ENCODE results near the gene FAM107A. TPM values are rescaled to one million over a fixed set of nuclear protein-coding genes. Genes with fewer than 3 reads are reported as not detected.
"Not testable (repeated sequence)": the region's sequence is repeated elsewhere in the genome, so short reads cannot be mapped to it uniquely, and the experiment has no call there.

FAM107A gene
- total RNA-seq, 1 donor from 2014 or later: 1.2 TPM

GRCh38 chr3:58537412-58538301, 39.5 kb downstream of the FAM107A start:
- no peak for DNase-seq (ENCODE audit: low read depth in 2 of 2)

DNA sequence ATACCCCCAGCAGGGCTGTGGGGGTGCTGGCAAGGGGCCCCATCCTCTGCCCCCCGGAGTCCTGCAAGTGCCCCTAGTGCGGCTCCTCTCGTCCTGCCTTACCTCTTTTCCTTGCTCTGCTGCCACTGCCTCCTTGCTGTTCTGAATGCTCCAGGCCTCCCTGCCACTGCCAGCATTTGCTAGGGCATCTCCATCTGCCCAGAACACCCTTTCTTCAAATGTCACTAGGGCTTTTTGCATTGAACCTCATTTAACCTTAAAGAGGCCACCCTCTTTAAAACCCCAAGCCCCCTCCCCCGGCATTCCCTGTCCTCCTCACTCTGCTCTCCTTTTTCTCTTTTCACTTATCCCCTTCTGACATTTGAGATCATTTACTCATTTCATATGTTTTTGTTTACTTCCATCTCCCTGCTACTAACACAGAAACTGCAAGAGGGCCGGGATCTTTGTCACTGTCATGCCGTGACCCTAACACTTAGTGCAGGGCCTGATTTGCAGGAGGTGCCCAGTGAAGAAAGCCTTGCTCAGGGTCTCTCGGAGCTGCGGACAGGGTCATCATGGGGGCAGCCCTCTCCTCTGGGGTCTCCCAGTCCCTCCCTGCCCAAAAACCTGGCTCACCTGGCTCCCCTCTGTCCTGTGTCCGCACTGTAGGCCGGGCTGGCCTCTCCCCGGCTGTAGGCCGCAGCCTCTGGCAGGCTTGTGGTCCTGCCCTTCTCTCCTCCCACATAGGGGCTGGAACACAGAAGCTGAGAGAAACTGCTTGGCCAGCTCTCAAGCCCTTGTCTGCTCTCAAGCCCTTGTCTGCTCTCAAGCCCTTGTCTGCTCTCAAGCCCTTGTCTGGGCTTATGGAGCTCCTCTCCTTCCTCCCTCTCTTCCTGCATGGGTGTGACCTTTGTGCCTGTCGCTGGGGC, 40.4 kb downstream of the FAM107A start, which contains the start of gene ACOX2:
TSS of gene ACOX2 (minus strand) at position 690 of the 911 bp plus-strand sequence. CDS start 2,084 bp downstream, outside the sequence.
- DNase-seq (ENCODE audit: low read depth in 2 of 2): peak in 1 of 2 donors; percentile 20

DNA sequence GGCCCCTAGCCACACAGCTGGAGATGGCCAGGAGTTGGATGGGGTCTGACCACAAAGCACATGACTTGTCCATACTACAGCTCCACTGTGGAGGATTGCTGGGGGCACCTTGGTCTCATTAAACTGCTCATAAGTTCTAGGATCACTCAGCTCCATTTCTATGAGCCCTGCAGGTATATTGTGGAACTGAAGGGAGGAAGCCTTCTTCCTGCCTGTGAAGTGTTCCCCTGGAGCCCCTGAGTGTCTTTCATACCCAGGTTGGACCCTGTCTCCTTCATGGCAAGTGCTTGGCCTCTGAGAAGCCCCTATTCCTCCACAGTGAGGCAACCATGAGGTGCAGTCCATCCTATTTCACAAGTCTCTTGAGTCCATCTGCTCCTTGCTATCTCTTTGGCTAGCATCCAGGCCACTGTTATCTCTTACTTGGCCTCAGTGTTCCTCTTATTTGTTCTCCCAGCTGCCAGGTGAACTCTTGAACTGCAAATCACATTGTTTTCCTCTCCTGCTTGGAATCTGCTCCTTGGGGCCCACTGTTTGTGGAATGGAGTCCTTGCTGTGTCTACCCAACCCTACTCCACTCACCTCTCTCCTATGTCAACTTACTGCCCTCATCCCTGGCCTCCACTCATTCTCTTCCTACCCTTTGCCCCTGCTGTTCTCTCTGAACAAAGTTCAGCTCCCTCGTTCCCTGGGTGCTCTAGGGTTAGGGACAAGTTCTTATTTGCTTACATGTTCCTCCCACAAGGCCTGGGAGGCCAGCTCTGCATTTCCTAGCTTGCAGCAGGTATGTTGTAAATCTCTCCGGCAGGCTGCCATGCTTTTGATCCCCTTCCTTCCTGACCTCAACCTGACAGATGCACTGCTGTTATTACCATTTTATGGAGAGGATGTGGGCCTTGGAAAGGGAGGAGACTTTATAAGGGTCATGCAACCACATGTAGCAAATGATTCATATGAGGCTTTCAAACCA, 41.4 kb downstream of the FAM107A start:
- peak; percentile 46 to 63 for DNase-seq (ENCODE audit: low read depth in 2 of 2)

- DNase-seq (ENCODE audit: low read depth in 2 of 2): no peak
These were observed 42.3 kb downstream of the FAM107A start for GRCh38 chr3:58534592-58535494.

GRCh38 chr3:58532794-58533220, 44.4 kb downstream of the FAM107A start:
- peak in 1 of 2 donors; percentile 66 for DNase-seq (ENCODE audit: low read depth in 2 of 2)

DNA sequence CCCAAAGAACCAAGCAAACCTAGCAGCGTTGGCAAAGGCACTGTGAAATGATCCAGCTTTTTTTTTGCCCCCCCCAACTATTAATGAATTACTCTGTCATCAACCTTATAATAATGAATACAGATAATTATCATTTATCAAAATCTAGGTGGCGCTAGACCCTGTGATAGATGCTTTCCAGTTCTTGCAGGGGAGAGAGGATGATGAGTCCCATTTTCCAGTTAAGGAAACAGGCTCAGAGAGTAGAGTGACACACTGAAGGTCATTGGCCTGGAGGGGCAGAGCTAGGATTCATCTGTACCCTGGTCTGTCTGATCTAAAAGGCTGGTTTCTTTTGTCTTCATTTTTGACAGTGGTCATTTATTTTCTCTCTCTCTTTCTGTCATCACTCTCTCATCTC, 45.2 kb downstream of the FAM107A start:
- peak; percentile 25 to 50 for DNase-seq (ENCODE audit: low read depth in 2 of 2)

DNA sequence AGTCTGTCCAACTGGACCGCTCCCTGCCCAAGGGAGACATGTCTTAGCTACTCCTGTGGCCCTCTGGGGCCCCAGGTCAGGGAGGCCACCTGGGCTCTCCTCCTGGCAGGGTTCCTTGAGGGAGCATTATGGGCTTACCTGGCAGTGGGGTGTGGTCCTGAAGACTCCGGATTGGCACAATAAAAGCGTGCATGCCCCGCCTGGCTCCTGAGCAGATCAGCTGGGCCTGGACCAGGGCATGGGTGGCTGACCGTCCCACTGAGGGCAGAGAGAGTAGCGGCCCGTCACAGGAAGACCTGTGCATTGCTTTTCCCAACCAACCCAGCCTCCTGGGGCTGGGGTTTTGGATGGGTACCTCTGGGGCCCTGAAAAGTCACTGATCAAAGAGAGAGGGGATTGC, 45.6 kb downstream of the FAM107A start:
- DNase-seq (ENCODE audit: low read depth in 2 of 2): no peak

DNA sequence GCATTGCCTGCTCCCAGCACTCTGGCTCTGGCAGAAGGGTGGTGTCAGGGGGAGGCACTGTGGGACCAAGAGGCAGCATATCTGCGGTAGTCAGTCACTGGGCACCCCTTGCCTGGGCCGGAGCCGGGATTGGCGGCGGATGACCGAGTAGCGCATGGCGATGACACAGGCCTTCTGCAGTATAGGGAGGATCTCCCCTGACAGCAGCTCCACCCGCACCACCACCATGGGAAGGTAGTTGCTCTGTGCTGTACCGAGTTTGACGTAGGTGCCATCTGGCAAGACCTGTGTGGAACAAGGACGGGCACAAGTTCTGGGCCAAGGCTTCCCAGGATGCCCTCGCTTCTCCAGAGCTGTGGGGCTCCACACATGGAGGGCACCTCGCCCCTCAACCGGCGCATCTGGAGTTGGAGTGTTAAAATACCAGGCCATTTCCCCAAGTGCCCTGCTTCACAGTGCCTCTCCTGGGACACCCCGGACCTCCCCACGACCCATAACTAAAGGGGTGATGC, 46.8 kb downstream of the FAM107A start:
- no peak for DNase-seq (ENCODE audit: low read depth in 2 of 2)

DNA sequence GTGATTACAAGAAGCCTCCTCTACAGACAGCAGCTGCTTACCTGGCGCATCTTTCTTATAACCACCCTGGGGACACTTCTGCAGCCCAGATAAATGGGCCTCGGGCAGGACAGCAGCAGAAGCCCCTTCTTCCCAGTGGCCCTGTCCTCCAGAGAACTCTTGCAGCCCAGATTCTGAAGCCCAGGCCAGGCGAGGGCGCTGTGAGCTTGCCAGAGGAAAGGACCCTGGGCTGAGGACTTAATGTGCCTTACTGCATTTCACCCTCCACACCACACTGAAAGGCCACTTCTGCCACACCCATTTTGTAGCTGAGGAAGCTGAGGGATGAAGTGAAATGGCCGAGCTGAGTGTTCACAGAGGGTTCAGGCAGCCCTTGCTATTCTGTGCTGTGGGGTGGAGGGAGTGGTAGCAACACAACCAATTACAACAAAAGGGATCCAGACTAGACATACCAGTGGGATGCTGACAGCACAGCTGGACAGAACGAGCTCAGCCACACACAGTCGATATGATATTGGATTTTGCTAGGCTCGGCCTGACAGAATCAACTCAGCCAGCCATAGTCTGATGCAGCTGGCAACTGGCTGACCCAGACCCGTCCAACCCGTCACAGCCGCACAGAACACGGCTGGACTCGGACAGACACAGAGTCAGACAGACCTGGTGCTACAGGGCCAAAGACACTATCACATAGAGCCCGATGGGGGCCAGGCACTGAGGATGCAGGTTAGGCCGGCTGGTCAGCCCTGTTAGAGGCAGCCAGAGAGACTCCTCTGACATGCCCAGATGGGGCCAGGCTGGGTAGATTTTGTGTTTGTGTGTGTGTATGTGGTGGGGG, 47.5 kb downstream of the FAM107A start:
- DNase-seq (ENCODE audit: low read depth in 2 of 2): peak in 1 of 2 donors; percentile 46

DNA sequence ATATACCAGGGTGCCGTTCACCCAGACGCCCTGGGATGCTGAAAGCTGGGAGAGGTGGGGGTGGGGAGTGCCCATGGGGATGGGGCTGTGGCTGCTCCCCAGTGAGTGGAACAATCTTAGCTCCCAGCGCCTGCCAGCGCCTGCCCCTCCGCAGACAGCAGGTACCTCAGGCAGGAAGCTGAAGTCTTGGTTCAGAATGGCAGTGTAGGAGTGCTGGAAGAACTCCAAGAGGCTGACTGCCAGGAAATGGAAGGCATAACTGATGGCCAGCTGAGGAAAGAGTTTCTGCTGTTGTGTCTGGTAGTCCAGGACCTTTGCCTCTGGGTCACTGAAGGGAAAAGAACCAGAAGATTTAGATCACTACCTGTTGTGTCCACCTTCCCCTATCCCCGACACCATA, 48.6 kb downstream of the FAM107A start:
- peak in 1 of 2 donors; percentile 82 for DNase-seq (ENCODE audit: low read depth in 2 of 2)

- DNase-seq (ENCODE audit: low read depth in 2 of 2): not testable (repeated sequence)
These were observed 49.8 kb downstream of the FAM107A start for GRCh38 chr3:58527440-58527839.

DNA sequence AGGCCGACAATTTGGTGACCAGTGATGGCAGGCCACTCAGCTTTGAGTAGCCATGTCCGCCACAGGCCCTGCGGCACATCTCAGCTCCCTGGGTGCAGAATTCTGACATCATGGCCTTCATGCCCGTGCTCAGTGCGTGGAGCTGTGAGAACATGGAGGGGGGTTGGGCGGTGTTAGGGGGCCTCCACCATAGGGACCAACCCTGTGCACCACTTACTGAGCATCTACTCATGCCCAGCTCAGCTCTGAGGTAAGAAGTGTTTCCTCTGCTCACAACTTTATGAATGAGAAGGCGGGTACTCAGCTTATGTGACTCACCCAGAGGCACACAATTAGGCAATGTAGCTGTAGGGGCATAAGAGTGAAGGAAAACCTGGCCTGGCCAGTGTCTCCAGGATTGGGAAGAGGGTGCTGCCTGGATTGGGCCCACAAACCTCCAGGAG, 50.7 kb downstream of the FAM107A start:
- DNase-seq (ENCODE audit: low read depth in 2 of 2): peak in 1 of 2 donors; percentile 64

- no peak for DNase-seq (ENCODE audit: low read depth in 2 of 2)
These were observed 52.8 kb downstream of the FAM107A start for GRCh38 chr3:58524326-58524888.

DNA sequence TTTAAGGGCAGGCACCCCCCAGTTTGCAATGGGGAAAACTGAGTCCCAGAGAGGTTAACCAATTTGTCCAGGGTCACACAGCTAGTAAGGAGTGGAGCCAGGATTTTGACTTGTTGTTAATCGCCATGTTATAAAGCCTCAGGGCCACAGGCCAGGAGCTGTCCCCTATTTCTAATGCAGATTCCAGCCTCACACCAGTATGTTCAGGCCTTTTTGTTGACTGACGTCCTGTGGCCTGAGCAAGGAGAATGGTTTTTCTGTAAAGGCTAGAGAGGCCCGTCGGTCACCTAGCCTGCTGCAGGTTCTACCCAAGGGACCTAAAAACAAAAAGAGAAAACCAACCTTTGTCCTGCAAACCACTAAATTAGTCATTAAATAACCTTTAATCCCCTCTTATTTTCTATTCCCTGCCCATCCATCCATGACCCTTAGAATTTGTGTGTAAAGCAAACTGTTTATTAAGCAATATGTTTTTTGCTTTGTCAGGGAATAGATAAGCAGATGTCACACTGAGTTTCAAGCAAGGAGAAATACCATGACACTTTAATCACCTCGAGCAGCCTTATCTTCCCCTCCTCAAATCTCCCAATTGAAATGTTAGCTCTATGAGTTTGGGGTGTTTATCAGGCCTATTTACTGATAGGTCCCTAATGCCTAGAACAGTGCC, 54.3 kb downstream of the FAM107A start:
- no peak for DNase-seq (ENCODE audit: low read depth in 2 of 2)

DNA sequence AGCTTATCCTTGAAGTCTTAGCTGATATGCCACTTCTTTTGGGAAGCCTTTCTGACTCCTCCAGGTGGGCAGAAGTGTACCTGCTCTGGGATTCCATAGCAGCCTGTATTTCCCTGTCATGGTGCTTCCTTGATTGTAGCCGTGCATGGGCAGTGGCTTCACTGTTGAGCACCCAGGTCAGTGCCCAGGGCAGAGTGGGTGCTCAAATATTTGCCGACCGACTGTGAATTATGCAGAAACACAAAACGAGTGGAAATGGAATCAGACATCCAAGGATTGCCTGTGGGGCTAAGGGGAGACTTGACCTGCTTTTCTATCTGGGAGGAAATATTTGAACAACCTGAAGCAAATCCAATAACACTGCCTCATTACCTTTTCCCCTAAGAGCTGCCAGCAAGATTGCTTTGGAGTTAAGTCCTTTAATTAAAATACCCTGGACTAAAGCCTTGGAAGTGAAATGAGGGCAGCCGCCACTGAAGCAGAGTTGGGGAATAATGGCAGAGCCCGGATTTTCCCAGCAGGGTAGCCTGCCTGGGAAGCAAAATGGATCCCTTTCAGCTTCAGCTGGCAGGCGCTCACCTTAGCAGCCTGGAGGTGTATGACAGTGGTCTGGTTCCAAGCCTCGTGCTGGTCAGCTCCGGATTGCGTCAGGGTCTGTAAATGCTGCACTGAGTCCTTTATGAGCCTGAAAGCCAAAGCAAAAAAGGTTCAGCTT, 55.1 kb downstream of the FAM107A start:
- peak; percentile 33 to 85 for DNase-seq (ENCODE audit: low read depth in 2 of 2)

DNA sequence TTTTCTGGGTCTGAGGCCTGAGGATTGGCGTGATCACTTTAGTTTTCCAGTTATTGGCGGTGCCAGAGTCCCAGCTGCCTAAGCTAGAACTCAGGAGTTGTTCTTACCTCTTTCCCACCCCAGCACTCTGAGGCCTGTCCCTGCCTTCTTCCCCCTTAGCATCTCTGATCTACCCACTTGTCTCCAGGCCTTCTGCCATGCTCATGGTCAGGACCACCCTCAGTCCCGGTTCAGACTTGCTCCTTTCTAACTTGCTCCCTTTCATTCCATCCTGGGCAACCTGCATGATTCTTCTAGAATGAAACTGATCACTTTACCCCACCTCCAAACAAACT, 55.9 kb downstream of the FAM107A start:
- no peak for DNase-seq (ENCODE audit: low read depth in 2 of 2)
